Glomerular visceral epithelial cell (primary cell): ENCODE data around the gene PROZ.
"Not testable (repeated sequence)": the region's sequence is repeated elsewhere in the genome, so short reads cannot be mapped to it uniquely, and the experiment has no call there.

Experiments used
- DNase-seq: peaks from one replicate; pipeline ENCODE4 v3.0.0-alpha.2; 2016; ENCODE audit errors: extremely low spot score

Gene PROZ

GRCh38 chr13:113157929-113158747, at the start of gene PROZ:
Gene PROZ (plus strand): TSS chr13:113158648. CDS start chr13:113158661, 13 bp downstream.
- DNase-seq: no peak

GRCh38 chr13:113109151-113110047, 49.0 kb upstream of the PROZ start:
- DNase-seq: no peak

DNA sequence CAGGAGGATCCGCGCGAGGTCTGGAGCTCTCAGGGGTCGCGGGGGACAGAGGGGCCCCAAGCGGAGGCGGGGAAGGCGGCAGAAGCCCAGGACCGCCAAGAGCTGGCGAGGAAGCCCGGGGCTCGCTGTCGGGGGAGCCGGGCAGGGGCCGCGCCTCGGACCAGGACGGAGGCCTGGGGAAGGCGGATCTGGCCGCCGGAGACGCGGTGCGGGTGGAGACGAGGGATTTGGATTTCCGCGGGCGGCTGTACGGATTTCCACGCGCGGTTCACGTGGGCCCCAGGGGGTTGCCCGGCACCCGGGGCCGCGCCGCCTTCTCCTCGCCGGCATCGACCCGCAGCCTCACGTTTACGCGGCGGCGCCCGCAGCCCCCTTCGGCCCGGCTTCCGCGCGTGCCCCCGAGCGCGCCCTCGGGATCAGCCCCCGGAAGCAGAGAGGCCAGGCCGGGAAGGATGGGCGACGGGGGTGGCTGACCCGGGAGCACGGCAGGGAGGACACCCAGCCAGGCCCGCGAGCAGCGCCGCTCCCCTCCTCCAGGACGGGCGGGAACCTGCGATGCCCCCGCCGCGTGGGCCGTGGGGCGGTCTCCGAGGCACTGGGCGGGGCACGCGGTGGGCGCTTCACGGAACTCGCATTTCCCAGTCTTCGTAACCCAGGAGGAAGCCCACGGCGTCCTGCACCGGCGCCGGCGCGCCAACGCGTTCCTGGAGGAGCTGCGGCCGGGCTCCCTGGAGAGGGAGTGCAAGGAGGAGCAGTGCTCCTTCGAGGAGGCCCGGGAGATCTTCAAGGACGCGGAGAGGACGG, 48.2 kb upstream of the PROZ start:
- DNase-seq: no peak

GRCh38 chr13:113110852-113111315, 47.6 kb upstream of the PROZ start:
- DNase-seq: no peak

- not testable (repeated sequence) for DNase-seq
Observed at GRCh38 chr13:113111821-113112220, 46.6 kb upstream of the PROZ start.

DNA sequence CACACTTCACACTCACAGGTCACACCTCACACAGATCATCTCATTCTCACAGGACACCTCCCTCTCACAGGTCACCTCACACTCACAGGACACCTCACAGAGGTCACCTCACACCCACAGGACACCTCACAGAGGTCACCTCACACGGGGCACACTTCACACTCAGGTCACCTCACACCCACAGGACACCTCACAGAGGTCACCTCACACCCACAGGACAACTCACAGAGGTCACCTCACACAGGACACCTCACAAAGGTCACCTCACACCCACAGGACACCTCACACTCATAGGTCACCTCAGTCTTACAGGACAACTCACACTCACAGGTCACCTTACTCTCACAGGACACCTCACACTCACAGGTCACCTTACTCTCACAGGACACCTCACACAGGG, 46.0 kb upstream of the PROZ start:
- not testable (repeated sequence) for DNase-seq

DNA sequence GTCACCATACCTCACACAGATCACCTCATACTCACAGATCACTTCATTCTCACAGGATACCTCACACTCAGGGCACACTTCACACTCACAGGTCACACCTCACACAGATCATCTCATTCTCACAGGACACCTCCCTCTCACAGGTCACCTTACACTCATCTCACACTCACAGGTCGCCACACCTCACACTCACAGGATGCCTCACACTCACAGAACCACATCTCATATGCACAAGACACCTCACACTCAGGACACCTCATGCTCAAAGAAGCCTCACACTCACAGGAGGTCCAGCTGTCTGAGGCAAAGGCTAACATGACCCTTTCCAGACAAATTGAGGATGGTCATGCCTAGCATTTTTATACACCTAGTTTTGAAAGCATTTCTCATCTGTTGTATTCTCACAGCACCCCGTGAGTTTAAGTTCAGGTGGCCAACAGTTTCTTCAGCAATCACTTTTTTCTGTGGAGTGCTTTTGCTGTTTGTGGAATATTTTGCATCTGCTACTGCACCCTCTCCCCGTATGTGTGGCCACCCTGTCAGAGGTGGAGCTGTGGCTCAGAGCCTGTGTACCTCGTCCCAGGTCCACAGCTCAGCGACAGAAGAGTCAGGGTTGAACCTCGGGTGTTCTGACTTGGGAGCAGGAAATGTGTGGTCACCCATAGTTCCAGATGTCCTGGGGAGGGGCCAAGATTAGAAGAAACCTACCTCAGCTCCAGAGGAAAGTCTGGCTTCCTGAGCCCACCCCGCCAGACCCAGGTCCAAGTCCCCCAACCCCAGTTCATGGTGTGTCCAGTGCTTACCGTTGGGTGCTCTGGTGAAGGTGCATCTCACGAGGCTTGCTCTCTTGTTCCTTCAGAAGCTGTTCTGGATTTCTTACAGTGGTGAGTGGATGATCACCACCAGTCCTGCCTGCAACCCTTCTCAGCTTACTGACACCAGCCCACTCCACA, 45.3 kb upstream of the PROZ start:
- DNase-seq: no peak

DNA sequence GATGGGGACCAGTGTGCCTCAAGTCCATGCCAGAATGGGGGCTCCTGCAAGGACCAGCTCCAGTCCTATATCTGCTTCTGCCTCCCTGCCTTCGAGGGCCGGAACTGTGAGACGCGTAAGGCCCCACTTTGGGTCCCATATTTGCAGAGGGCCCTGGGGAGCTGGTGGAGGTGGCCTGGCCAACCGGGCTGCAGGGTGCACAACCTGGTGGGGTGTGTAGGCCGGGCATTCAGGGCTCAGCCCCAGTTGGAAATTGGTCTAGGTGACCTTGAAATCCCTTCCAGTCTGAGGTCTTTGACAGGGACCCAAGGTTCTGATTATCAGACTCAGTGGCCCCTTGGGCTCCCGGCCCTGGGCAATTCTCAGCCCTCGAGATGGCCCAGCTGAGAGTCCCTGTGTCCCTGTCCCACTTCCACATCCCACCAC, 44.6 kb upstream of the PROZ start:
- no peak for DNase-seq

DNA sequence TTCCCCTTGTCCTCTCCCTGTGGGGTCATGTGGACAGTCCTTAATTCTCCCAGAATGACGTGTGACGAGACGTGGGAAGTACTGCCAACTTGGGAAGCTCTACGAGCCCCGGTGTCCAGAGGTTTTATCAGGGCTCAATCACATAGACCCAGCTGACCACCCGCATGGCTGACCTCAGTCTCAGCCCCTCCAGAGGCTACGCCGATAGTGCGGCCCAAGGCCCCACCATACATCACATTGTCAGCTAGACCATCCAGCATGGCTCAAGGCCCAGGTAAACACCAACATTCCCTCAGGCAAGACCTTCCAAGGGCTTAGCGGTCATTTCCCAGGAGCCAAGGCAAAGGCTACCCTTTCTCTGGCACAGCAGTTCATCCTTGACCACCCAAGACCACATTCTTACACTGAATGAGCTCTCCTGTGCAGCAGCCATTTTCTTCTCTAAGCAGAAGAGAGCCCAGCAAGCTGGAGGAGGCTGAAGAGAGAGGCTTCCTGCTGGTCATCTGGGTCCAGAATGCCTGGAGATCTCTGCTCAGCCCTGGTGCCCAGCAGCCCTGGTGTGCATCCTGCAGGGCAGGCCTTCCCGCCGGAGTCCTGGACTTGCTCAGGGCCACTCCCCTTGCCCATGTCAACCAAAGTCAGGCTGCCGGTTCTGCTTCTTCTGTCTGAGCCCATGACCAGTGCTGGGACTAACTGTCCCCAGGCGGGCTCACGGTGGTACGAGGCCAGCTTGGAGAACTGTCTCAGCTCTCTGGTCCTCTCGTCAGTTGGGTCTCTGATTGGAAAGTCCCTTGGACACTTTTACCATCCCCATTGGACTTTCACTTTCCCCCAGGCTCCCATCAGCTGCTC, 43.7 kb upstream of the PROZ start:
- no peak for DNase-seq

DNA sequence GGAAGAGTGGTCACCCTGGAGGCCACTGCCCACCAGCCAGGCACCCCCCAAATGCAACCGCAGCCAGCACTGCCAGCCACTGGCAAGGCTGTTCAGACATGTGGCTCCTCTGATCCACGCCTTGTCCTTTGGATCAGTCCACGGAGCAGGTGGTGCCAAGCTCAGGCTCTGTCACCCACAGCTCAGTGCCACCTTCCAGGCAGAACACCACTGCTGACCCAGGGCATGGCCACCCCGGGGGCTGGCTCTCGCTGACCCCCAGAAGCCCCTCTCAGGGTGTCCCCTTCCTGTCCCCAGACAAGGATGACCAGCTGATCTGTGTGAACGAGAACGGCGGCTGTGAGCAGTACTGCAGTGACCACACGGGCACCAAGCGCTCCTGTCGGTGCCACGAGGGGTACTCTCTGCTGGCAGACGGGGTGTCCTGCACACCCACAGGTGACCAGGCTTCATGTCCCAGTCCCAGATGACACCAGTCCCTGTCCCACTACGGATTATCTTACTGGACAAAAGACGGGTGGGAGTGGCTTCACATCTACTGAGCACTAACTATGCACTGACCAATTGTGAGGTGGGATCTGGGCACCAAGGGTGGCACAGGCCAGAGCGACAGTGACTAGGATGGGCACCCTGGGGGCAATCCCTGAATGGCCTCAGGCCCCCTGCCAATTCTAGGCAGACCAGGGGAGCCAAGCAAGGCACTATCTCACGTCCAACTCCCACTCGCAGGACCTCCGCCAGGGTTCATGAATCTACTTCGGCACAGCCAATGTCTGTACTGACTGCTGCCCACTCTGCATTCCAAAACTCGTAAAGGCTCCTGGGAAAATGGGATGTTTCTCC, 42.9 kb upstream of the PROZ start:
- DNase-seq: no peak

- DNase-seq: no peak
Observed at GRCh38 chr13:113116206-113116800, 42.1 kb upstream of the PROZ start.

- DNase-seq: no peak
Observed at GRCh38 chr13:113116871-113117271, 41.6 kb upstream of the PROZ start.

- DNase-seq: no peak
Observed at GRCh38 chr13:113117335-113117872, 41.0 kb upstream of the PROZ start.

- no peak for DNase-seq
Observed at GRCh38 chr13:113117911-113118260, 40.6 kb upstream of the PROZ start.

DNA sequence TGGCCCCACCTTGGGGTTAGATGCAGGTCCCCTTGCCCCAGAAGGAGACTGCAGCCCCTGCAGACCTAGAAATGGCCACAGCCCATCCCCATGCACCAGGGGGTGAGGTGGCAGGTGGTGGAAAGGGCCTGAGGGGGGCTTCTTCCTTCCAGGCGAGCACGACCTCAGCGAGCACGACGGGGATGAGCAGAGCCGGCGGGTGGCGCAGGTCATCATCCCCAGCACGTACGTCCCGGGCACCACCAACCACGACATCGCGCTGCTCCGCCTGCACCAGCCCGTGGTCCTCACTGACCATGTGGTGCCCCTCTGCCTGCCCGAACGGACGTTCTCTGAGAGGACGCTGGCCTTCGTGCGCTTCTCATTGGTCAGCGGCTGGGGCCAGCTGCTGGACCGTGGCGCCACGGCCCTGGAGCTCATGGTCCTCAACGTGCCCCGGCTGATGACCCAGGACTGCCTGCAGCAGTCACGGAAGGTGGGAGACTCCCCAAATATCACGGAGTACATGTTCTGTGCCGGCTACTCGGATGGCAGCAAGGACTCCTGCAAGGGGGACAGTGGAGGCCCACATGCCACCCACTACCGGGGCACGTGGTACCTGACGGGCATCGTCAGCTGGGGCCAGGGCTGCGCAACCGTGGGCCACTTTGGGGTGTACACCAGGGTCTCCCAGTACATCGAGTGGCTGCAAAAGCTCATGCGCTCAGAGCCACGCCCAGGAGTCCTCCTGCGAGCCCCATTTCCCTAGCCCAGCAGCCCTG, 40.0 kb upstream of the PROZ start:
- DNase-seq: no peak

- no peak for DNase-seq
Observed at GRCh38 chr13:113119166-113119821, 39.2 kb upstream of the PROZ start.

DNA sequence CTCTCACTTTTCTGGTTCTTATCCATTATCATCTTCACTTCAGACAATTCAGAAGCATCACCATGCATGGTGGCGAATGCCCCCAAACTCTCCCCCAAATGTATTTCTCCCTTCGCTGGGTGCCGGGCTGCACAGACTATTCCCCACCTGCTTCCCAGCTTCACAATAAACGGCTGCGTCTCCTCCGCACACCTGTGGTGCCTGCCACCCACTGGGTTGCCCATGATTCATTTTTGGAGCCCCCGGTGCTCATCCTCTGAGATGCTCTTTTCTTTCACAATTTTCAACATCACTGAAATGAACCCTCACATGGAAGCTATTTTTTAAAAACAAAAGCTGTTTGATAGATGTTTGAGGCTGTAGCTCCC, 38.6 kb upstream of the PROZ start:
- no peak for DNase-seq
